Hematopoietic multipotent progenitor cell treated with erythropoietin and hydrocortisone succinate and interleukin-3 and kit ligand, for 6 days (in vitro differentiated cells): ENCODE measurements around the gene MUC4.
"Not testable (repeated sequence)": the region's sequence is repeated elsewhere in the genome, so short reads cannot be mapped to it uniquely, and the experiment has no call there.

Experiments
- DNase-seq: peaks from one replicate; pipeline ENCODE4 v3.0.0-alpha.2; 2015

The MUC4 gene

DNA sequence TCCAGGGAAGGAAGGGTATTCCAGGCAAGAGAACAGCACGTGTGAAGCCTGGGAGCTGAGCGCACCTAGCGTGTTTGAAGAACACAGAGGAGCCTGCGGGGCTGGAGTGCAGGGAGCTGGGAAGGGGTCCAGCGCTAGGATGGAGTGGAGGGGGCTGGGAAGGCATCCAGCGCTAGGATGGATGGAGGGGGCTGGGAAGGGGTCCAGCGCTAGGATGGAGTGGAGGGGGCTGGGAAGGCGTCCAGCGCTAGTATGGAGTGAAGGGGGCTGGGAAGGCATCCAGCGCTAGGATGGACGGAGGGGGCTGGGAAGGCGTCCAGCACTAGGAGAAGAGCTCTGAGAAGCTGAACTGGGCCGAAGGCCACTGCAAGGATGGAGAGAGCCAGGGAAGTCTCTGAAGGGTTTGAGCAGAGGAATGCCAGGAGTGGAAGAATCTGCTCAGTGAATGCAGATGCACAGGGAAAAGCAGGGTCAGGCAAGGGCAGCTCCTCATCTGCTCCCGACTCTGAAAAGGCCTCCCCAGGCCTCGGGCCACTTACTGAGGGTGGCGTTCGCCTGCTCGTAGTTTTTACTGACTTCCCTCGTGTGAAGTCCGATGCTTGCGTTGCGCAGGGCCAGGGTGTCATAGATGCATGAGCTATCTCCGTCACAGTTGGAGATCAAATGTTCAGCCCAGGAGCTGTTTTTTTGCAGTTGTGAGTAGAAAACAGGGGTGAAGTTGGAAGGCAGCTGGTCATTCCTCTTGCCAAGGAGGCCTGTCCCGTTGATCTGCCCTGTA is 51.2 kb downstream of the MUC4 start:
- DNase-seq: no peak

DNA sequence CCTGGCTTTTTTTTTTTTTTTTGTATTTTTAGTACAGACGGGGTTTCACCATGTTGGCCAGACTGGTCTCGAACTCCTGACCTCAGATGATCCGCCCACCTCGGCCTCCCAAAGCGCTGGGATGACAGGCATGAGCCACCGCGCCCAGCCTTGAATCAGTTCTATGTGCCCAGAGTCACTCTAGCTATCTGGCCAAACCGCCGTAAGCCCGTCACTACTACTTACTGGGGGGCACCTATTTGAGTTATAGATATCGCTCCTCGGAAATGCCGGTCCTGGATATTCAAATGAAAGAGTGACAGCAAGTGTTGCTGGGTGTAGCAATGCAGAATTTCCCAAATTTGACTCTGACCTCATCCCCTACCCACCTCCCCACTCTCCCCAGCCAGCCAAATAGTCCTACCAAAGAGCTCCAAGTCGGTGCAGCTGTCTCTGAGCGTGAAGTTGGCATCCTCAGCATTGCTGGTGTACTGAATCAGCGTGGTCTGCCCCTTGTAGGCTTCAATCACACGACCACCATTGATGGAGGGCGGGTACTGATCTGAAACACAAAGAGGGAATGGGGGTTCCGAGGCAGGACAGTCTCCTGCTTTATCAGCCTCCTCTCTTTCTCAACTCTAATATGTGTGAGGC is 52.9 kb downstream of the MUC4 start:
- DNase-seq: no peak

DNA sequence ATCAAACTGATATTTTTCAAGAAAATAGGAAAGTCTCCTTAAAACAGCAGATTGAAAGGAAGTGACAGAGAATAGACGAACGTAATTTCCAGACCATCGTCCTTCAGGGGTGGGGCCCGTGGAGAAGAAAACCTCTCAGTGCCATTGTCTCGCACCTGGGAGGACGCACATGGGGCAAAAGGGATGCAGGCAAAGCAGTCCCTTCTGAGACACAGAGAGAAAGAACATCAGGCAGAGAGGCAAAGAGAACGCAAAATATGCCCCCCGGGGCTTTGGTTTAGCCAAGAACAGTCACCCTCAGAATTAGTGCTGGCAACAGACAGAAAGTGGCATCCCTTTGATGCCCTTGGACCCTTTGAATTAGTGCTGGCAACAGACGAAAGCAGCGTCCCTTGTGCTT is 53.9 kb downstream of the MUC4 start:
- no peak for DNase-seq

- DNase-seq: no peak
These were observed 54.3 kb downstream of the MUC4 start for GRCh38 chr3:195757438-195757770.

GRCh38 chr3:195755791-195756676 is 55.7 kb downstream of the MUC4 start:
- DNase-seq: no peak

DNA sequence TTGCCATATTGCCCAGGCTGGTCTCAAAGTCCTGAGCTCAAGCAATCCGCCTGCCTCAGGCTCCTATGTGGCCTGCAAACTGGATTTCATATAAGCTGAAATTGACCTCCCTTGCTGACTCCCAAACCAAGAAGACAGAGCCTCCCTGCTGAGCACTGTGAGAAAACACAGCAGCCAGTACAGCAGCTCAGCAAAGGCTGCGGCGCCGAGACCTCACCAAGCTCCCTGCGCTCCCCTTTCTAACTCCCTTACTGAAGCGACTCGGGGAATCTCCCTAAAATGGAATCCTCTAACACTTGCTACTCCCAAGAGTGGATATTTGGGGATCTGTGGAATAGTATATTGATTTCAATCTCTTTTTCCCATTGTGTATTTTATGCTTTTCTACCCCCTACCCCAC is 56.3 kb downstream of the MUC4 start:
- no peak for DNase-seq

GRCh38 chr3:195754906-195755305 is 56.8 kb downstream of the MUC4 start:
- no peak for DNase-seq

GRCh38 chr3:195754141-195754540 is 57.6 kb downstream of the MUC4 start:
- no peak for DNase-seq

- no peak for DNase-seq
These were observed 58.1 kb downstream of the MUC4 start for GRCh38 chr3:195753581-195753980.

- no peak for DNase-seq
These were observed 59.0 kb downstream of the MUC4 start for GRCh38 chr3:195752546-195753331.

- DNase-seq: no peak
These were observed 59.7 kb downstream of the MUC4 start for GRCh38 chr3:195752066-195752465.

- DNase-seq: no peak
These were observed 60.2 kb downstream of the MUC4 start for GRCh38 chr3:195751560-195751959.

DNA sequence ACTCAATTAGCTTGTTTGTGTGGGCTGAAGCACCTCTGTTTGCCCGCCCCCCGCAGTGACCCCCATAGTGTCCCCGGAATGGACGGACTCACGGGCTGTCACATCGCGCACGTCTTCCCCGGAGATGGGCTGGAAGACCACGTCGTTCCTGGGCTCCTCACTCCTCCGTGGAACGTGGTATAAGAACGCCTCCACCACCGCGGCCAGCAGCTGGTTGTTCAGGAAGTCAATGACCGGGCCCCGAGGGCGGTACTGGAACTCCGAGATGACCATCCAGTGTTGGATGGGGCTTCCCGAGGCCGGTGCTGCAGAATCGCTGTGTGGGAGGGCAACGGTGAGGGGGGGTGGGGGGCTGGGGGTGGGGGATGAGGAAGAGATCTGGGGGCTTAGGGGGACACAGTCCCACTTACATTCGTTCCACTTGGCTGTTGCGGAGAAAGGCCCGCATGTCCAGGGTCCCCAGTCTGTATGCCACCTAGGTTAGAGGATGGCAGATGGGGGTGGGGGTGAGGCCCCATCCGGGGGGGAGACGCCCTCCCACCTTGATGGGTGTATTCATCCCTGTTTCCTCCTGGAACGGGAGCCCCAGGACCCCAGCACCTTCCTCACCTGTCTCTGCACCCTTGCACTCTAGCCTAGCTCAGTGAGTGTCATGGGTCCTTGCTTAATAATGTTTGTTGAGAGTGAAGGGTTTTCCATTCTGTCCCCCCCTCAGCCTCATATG is 60.8 kb downstream of the MUC4 start:
- DNase-seq: no peak

GRCh38 chr3:195749101-195749500 is 62.6 kb downstream of the MUC4 start:
- not testable (repeated sequence) for DNase-seq

- no peak for DNase-seq
These were observed 63.1 kb downstream of the MUC4 start for GRCh38 chr3:195748661-195749060.

DNA sequence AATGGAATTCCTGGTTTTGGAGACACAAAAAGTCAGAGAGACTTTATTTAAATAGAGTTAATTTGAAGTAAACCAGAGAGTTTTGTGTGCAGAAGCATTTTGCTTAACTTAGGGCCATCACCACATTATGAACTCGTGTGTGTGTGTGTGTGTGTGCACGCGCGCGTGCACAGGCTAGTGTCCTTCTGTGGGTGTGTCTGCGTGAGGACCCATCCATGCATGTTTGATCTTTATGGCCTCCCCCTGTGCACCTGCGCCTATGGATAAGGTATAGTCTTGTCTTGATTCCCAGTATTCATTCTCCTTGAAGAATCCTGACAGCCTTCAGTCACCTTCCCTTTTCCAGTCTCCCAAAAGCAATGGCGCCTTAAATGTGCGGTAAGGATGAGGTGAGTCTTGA is 65.0 kb downstream of the MUC4 start:
- no peak for DNase-seq

DNA sequence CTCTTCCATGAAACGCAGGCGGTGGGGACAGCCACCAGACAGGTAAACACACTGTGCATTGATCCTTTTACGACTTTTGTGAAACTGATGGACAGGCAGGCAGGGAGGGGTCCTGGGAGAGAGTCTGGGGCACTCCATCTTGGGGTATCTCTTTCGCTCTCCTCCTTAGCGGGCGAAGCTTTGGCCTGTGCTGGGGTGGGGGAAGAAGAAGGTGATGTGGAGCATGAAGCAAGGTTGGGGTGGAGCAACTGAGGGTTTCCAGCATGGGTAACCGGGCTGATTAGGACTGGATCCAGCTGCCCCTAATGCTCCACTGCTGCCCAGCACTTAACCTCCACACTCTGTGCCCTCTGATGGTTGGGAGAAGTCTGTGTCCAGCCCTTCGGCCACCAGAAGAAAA is 65.4 kb downstream of the MUC4 start:
- DNase-seq: no peak

GRCh38 chr3:195744437-195744836 is 67.3 kb downstream of the MUC4 start:
- no peak for DNase-seq

DNA sequence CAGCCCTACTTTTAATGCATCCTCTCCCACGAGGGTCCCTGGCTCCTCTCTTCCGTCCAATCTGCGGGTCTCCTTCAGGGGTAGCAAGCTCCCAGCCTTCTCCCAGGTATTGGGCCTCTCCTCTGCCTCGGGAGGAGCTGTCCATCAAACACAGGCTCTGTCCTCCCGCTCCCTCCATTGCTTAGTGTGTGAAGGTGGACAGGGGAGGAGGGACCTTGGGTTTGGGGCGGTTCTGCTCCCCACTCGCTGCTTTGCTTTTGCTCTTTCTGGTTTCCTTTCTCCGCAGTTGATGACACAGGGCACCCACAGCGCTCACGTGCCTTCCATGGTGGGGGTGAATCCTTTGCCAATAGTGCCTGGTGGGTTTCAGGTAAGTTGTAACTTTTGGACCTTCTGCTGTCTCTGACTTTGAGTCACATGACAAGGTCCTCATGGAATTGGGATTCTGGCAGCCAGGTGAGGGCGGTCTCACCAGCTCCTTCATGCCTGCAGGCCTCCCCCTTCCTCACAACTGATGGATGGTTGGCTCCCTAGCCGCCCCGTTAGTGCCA is 72.1 kb downstream of the MUC4 start:
- no peak for DNase-seq

GRCh38 chr3:195738274-195739044 is 73.3 kb downstream of the MUC4 start:
- no peak for DNase-seq

DNA sequence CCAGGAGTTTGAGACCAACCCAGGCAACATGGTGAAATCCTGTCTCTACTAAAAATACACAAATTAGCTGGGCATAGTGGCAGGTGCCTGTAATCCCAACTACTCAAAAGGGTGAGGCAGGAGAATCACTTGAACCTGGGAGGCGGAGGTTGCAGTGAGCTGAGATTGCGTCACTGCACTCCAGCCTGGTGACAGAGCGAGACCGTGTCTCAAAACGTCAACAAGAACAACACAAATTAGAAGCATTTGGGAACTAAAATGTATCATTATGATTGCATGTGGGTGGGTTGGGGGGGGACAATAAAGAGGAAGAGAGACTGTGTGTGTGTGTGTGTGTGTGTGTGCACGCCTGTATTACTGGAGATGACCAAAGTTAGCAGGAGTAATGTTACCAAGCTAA is 73.9 kb downstream of the MUC4 start:
- not testable (repeated sequence) for DNase-seq
